Measurements from ENCODE around the gene DYSF. TPM values are rescaled to one million over a fixed set of nuclear protein-coding genes. Genes with fewer than 3 reads are reported as not detected.

Gene DYSF
- total RNA-seq, 2 donors from 2014 or later, result 23.0 to 36.6 TPM

DNA sequence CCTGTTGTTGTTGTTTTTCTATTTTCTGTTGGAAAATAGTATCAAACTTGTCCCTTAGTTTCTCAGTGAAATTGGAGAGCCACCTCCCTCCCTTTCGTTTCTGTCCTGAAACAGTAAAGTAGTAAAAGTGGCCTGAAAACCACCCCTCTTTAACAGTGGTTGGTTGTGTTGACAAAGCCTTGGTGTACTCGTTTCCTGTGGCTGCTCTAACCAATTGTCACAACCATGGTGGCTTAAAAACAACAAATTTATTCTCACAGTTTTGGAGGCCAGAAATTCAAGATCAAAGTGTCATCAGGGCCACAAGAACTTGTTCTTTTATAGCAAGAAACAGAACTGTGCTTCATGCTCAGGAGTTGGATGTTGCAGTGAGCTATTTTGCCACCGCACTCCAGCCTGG is 4.0 kb upstream of the DYSF start:
- peaks cover 3 to 6% of the 10 kb centered on the region in 2 donors for H3K27me3 Mint-ChIP-seq
- DNase-seq (ENCODE audit: low spot score), result no peak
- H3K36me3 Mint-ChIP-seq, result no peaks in the 10 kb centered on the region
- peaks cover 38 to 46% of the 10 kb centered on the region in 2 donors for H3K4me1 Mint-ChIP-seq (ENCODE audit: low read depth in 2 of 2)
- peak overlapping the region; percentile 22 to 59 for H3K27ac Mint-ChIP-seq
- H3K9me3 Mint-ChIP-seq, result no peaks in the 10 kb centered on the region
- peak overlapping the region; percentile 61 for H3K4me3 Mint-ChIP-seq
- ATAC-seq, result peak; percentile 44 to 59

DNA sequence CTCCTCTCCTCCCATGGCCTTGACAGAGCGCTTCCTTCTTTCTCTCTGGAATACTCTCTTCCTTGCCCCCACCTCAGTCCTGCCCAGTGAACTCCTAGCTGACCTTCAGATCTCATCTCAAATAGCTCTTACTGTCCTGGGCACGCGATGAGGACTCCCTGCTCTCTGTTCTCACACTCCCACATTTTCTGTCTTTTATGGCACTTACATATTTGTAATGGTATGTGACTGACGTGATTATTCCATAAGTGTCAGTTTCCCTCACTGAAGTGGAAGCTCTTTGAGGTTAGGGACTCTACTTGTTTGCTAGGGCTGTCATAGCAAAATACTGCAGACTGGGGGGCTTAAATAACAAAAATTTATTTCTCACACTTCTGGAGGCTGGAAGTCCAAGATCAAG is 1.7 kb upstream of the DYSF start:
- DNase-seq (ENCODE audit: low spot score), result no peak
- H3K9me3 Mint-ChIP-seq, result no peaks in the 10 kb centered on the region
- H3K4me3 Mint-ChIP-seq, result peak overlapping the region; percentile 64
- no peaks in the 10 kb centered on the region for H3K36me3 Mint-ChIP-seq
- peaks cover 60 to 69% of the 10 kb centered on the region in 2 donors for H3K4me1 Mint-ChIP-seq (ENCODE audit: low read depth in 2 of 2)
- peaks cover 14 to 23% of the 10 kb centered on the region in 2 donors for H3K27me3 Mint-ChIP-seq
- ATAC-seq, result no peak
- peak overlapping the region; percentile 54 to 65 for H3K27ac Mint-ChIP-seq

DNA sequence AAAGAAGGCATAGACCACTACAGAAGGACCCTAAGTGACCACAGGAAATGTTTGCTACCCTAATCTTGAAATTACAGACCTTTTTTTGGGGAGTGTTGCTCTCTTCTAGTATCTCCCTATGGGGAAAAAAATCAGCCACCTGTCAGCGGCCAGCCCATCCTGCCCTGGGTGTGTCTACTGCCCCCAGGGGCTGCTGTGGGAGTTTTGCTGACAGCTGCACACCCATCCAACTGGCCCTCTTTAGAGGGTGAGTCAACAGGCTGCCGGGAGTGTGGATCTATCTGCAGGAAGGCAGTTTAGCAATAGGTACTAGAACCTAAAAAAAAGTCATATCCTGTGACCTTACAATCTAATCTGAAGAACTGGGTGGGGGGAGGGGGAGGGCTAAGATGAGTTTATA is 796 bp upstream of the DYSF start:
- H3K9me3 Mint-ChIP-seq, result no peaks in the 10 kb centered on the region
- peaks cover 62 to 71% of the 10 kb centered on the region in 2 donors for H3K4me1 Mint-ChIP-seq (ENCODE audit: low read depth in 2 of 2)
- H3K27me3 Mint-ChIP-seq, result peaks cover 12 to 23% of the 10 kb centered on the region in 2 donors
- DNase-seq (ENCODE audit: low spot score), result peak; percentile 86
- H3K4me3 Mint-ChIP-seq, result peak overlapping the region; percentile 64
- no peaks in the 10 kb centered on the region for H3K36me3 Mint-ChIP-seq
- H3K27ac Mint-ChIP-seq, result peak overlapping the region; percentile 54 to 65
- peak; percentile 89 to 94 for ATAC-seq

DNA sequence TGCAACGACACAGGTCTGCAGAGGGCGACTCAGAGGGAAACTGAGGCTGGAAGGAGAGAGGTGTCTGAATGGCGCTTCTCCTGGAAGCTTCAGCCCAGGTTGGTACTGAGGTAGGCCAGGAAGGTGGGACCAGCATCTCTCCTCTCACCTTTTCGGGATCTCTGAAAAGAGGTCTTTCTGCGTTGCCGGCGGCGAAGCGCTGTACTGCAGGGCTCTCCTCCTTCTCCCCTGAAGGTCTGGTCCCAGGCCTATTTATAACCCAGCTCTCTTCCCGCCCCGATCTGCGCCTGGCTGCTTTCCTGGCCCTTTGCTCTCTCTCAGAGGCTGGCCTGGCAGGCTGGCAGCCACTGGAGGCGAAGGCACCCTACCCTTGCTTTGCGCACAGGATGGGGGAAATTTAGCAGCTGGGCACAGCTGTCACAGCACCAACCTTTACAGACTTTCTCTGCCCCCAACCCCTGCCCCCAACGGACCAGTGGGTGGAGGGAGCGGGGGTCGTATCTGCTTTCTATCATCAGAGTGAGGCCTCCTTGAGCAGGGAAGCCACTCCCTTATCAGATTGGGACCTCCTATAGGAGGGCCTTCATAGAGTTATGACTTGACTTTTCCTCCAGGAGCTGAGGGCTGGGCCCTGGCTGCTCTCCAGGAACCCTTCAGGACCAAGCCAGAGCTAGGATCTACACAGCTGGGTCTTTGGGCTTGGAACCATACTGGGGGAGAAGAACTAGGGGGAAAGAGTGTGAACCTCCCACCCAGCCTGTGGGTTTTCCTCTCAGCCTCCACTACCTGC is 1.1 kb downstream of the DYSF start:
- Mint-ChIP-seq H3K36me3 (no peaks in the 10 kb centered on the region), H3K4me1 (ENCODE audit: low read depth in 2 of 2) (peaks cover 61 to 63% of the 10 kb centered on the region in 2 donors), H3K4me3 (peak overlapping the region; percentile 64), H3K9me3 (no peaks in the 10 kb centered on the region), H3K27me3 (peaks cover 12 to 23% of the 10 kb centered on the region in 2 donors), H3K27ac (peak overlapping the region; percentile 46 to 73)
- ATAC-seq (no peak), DNase-seq (ENCODE audit: low spot score) (no peak)

DNA sequence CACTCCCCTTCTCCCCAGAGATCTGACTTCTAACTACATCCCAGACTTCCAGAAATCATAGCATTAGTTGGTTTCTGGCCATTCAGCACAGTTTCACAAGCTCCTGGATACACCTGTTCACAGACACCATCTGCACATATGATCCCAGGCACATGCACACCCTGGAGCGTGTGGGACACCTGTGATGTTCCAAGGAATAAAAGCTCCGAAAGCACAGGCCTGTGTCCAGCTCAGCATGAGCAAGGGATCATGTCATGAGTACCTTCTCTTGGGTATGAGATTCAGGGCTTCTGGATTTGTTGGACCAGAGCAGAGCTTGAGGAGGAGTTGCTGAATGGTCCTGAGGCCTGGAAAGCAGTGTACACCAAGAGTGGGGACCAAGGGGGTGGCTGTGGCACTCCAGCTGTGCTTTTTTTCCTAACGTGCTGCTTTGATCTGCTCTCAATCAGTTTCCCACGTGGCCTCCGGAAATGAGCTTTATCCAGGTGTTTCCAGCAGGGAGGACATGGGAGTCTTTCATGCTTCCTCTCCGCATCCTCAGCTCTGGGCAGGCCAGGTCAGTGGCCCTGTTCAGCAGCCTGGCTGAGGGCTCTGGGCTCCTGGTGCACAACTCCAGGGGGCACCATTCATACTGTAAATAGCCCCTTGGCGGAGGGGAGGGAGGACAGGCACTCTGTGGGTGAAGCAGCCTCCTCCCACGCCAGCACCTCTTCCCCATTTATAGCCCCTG is 1.8 kb downstream of the DYSF start:
- peaks cover 12 to 23% of the 10 kb centered on the region in 2 donors for H3K27me3 Mint-ChIP-seq
- ATAC-seq, result no peak
- H3K9me3 Mint-ChIP-seq, result no peaks in the 10 kb centered on the region
- peak overlapping the region; percentile 64 for H3K4me3 Mint-ChIP-seq
- DNase-seq (ENCODE audit: low spot score), result no peak
- no peaks in the 10 kb centered on the region for H3K36me3 Mint-ChIP-seq
- H3K4me1 Mint-ChIP-seq (ENCODE audit: low read depth in 2 of 2), result peaks cover 57 to 59% of the 10 kb centered on the region in 2 donors
- peak overlapping the region; percentile 46 to 76 for H3K27ac Mint-ChIP-seq

DNA sequence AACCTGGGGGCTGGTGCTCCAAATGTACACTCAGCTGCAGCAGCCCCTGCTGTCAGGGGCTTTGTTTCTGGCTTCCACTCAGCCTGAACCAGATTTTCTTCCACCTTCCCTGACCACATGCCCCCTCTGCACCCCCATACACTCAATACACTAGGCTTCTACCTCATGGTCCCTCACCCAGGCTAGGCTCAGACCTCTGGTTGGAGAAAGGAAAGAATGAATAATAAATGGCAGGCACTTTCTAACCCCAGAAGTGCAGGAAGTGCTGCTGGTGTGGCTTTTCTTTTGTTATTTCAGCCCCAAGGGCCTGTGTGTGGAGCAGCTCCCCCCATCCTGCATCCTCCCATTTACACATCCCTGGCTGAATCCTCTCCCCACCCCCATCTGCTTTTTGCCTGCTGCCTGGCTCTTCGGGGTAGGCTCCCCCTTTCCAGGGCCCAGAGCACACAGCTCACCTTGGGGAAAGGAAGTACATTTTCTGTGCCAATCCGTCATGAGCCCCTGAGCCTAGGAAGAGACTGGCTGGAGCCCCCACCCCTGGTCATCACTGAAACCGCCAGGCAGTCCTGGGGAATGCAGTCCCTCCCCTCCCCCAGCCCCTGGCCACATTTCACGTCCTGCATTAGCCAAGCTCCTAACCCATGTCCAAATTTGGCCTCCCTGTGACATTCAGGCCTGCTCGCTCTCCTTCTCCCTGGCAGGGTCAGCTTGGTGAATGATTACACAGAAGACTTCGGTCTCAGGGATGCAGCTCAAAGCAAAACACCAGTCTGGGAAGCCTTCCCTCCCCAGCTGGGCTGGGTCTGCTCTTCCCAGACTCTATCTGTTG is 2.6 kb downstream of the DYSF start:
- no peaks in the 10 kb centered on the region for H3K36me3 Mint-ChIP-seq
- H3K27ac Mint-ChIP-seq, result peak overlapping the region in 1 of 2 donors; percentile 76
- DNase-seq (ENCODE audit: low spot score), result no peak
- H3K4me3 Mint-ChIP-seq, result peak overlapping the region; percentile 64
- no peak for ATAC-seq
- H3K9me3 Mint-ChIP-seq, result no peaks in the 10 kb centered on the region
- peaks cover 56 to 57% of the 10 kb centered on the region in 2 donors for H3K4me1 Mint-ChIP-seq (ENCODE audit: low read depth in 2 of 2)
- H3K27me3 Mint-ChIP-seq, result peaks cover 12 to 25% of the 10 kb centered on the region in 2 donors

DNA sequence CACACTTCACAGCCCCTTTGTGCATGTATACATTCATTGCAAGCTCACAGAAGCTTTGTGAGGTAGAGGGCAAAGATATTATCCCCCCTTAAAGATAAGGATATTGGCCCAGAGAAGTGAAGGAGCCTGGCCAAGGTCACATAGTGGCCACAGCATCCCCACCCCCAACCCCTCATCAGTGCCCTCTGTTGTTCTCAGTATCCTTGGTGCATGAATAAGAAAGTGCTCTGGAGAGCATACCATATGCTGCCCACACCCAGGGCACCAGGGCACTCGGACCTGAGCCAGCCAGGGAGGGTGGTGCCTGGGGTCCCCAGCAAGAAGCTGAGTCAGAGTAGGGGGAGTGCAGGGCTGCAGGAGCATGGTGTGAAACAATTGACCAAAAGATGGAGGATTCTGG is 3.3 kb downstream of the DYSF start:
- Mint-ChIP-seq H3K9me3 (no peaks in the 10 kb centered on the region), H3K27ac (peak overlapping the region in 1 of 2 donors; percentile 76), H3K4me3 (peak overlapping the region; percentile 64), H3K27me3 (peaks cover 12 to 29% of the 10 kb centered on the region in 2 donors), H3K4me1 (ENCODE audit: low read depth in 2 of 2) (peaks cover 49 to 51% of the 10 kb centered on the region in 2 donors), H3K36me3 (no peaks in the 10 kb centered on the region)
- DNase-seq (ENCODE audit: low spot score), result no peak
- ATAC-seq, result no peak

DNA sequence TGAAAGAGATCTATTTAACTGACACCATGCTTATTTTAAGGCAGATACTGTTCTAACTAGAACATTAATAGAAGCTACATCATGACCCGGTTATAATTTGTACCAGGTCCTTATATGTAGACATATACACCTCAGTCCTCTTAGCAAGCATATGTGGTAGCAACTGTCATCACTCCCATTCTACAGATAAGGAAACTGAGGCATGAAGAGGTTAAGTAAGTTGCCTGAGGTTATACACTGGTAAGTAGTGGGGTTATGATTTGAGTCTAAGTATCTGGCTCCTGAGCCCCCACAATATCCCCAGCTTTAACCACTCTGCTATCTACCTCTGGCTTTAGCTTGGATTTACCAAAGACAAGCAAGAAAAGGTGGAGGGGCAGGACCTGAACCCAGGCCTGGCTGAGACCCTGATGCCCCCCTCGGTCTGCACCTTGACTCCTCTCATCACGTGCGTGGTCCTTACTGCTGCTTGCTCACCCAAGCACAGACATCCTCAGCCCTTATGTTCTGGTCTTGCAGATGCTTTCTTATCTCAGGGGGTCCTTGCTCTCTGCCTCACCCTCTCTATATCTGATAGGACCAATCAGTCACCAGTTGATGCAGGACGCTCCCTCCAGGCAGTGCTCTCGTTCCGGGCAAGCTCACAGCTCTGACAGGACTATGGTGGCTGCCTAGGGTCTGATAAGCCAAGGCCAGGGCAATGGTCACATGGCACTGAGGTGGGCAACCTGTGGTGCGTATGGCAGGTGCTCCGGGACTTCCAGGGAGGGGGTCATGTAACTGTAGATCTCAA is 4.0 kb downstream of the DYSF start:
- ATAC-seq (no peak), DNase-seq (ENCODE audit: low spot score) (no peak)
- Mint-ChIP-seq H3K27ac (peak overlapping the region in 1 of 2 donors; percentile 65), H3K9me3 (no peaks in the 10 kb centered on the region), H3K4me1 (ENCODE audit: low read depth in 2 of 2) (peaks cover 43 to 44% of the 10 kb centered on the region in 2 donors), H3K36me3 (no peaks in the 10 kb centered on the region), H3K27me3 (peaks cover 12 to 24% of the 10 kb centered on the region in 2 donors), H3K4me3 (no peak overlapping the region)

DNA sequence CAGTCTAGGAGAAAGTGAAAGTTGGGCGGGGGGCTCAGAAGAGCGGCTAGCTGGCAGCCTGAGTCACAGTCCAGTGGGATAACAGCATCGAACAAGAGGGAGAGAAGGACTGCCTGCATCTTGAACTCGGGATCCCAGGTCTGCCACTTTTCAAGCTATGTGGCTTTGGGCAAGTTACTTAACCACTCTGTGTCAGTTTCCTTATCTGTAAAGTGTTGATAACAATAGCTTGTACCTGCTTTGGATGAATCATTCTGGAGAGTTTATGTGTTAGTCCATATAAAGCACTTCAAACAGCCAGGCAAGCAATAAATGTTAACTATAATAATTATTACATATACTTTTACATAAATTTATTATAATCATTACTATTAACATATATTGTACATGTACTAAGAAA is 4.6 kb downstream of the DYSF start:
- Mint-ChIP-seq H3K36me3 (no peaks in the 10 kb centered on the region), H3K4me3 (no peak overlapping the region), H3K4me1 (ENCODE audit: low read depth in 2 of 2) (peaks cover 38 to 40% of the 10 kb centered on the region in 2 donors), H3K9me3 (no peaks in the 10 kb centered on the region), H3K27me3 (peaks cover 12 to 24% of the 10 kb centered on the region in 2 donors), H3K27ac (peak overlapping the region in 1 of 2 donors; percentile 65)
- ATAC-seq (no peak), DNase-seq (ENCODE audit: low spot score) (no peak)

DNA sequence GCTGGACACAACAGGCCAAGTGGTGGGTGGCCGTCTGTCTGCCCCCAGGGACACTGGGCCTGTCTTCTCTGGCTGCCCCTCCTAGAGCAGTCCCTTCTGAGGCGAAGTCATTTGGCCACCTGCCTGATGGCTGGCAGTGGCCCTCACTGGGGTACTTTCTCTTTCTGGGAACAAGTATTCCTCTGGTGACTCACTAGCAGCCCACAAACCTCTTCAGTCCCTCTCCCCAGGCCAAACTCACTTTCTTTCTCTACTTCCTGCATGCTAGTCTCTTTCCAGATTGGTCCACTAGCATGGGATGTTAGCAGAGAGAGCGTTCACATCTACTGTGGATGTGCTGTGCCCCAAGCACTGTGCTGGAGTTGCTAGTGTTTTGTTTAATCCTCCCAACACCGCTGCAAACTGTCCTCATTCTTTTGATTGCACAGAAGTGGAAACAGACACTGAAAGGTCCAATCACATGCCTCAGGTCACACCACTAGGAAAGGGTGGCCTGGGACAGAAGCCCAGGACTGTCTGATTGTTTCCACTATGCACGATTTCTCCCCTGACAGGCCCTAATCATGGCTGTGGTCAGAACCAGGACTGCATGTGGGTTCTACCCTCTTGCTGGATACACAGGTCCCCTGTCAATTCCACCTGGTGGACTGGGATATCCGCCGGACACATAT is 5.2 kb downstream of the DYSF start:
- no peak for DNase-seq (ENCODE audit: low spot score)
- Mint-ChIP-seq H3K36me3 (no peaks in the 10 kb centered on the region), H3K27me3 (peaks cover 12 to 24% of the 10 kb centered on the region in 2 donors), H3K4me3 (no peak overlapping the region), H3K9me3 (no peaks in the 10 kb centered on the region), H3K4me1 (ENCODE audit: low read depth in 2 of 2) (peaks cover 33 to 40% of the 10 kb centered on the region in 2 donors), H3K27ac (peak overlapping the region in 1 of 2 donors; percentile 53)
- no peak for ATAC-seq

DNA sequence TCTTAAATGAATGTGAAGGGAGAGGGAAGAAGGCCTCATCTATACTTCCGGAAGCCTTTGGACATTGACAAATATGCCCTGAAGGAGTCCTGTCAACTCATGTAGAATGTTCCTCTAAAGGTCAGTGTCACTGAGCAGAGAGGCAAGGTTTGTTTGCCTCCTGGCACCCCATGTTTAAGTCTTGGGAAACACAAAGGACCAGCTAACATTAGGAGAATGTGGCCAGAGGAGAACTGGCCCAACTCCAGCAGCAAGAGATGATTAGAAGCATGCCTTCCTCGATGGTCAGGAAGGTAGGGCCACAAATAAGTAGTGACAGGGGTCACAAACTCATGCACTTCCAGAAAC is 5.7 kb downstream of the DYSF start:
- no peak for DNase-seq (ENCODE audit: low spot score)
- Mint-ChIP-seq H3K4me1 (ENCODE audit: low read depth in 2 of 2) (peaks cover 33 to 40% of the 10 kb centered on the region in 2 donors), H3K27ac (no peak overlapping the region), H3K9me3 (no peaks in the 10 kb centered on the region), H3K4me3 (no peak overlapping the region), H3K36me3 (no peaks in the 10 kb centered on the region), H3K27me3 (peaks cover 12 to 24% of the 10 kb centered on the region in 2 donors)
- no peak for ATAC-seq

DNA sequence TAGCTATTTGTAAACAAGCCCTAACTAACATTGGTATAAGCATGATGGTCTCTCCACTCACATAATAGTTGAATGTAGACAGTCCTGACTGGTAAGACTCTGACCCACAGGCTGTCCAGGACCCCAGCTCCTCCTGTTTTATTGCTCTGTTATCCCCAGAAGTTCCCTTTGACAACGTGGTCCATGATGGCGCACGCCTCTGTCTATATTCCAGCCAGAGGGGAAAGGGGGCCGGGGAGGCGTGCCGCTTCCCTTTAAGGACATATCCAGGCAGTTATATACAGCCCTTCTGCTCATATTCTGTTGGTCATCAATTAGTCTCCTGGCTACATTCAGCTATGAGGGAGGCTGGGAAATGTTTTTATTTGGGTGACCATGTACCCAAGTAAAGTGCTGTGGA is 6.7 kb downstream of the DYSF start:
- H3K9me3 Mint-ChIP-seq, result no peaks in the 10 kb centered on the region
- DNase-seq (ENCODE audit: low spot score) (no peak), ATAC-seq (no peak)
- no peak overlapping the region for H3K4me3 Mint-ChIP-seq
- no peaks in the 10 kb centered on the region for H3K36me3 Mint-ChIP-seq
- peaks cover 25 to 31% of the 10 kb centered on the region in 2 donors for H3K4me1 Mint-ChIP-seq (ENCODE audit: low read depth in 2 of 2)
- H3K27ac Mint-ChIP-seq, result no peak overlapping the region
- peaks cover 8 to 24% of the 10 kb centered on the region in 2 donors for H3K27me3 Mint-ChIP-seq

Measured in natural killer cell treated with Interleukin-12 subunit alpha and Interleukin-12 subunit beta and Interleukin-15 and Interleukin-18, amount 100 ng/mL, for 72 hours (primary cell).